Sciatic nerve (tissue), 2 donors: ENCODE data around the gene BTN2A1. TPM values are rescaled to one million over a fixed set of nuclear protein-coding genes. Genes with fewer than 3 reads are reported as not detected.
A peak's percentile ranks its signal among the peaks of the same experiment; 100 is the strongest.
"Not testable (repeated sequence)": the region's sequence is repeated elsewhere in the genome, so short reads cannot be mapped to it uniquely, and the experiment has no call there.

Experiments used
- ATAC-seq: fragments of 200-7000 bp; cut with Tn5 transposase; one replicate; pipeline ENCODE4 v1.9.1; 2020; ENCODE audit warnings: mild to moderate bottlenecking, moderate library complexity
- DNase-seq: peaks from one replicate; pipeline ENCODE4 v3.0.0-alpha.2; 2020; ENCODE audit warnings: low spot score
- intact Hi-C: fragments of 100-400 bp; cut with DNase I; formaldehyde crosslinking; loops from one replicate; pipeline ENCODE4 v1.14.2; 2022
- total RNA-seq: library from RNA; stranded (reverse); fragmentation: NEBNext Ultra II Directional; extraction: Animal tissue kit (Norgen Biotek cat#: 25700); gene quantifications from one replicate; pipeline ENCODE4 v1.2.1, GENCODE V29; 2021
- donor health status: DM: no; HTN: no; CAD: no.
- donor health status: DM: no; HTN: no; CAD: no.

The BTN2A1 gene
- total RNA-seq, 1 donor from 2014 or later = 29.1 TPM

DNA sequence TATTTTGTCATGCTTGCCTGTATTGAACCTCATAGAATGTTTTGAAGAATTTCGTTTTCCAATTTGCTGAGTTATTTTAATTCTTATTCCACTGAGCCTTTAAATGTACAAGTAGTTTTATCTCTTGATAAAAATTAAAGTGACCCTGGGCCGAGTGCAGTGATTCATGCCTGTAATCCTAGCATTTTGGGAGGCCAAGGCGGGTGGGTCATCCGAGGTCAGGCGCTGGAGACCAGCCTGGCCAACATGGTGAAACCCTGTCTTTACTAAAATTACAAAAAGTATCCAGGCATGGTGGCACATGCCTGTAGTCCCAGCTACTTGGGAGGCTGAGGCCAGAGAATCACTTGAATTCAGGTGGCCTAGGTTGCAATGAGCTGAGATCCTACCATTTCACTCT, 3.6 kb downstream of the BTN2A1 start:
- intact Hi-C loops = not testable (repeated sequence)

DNA sequence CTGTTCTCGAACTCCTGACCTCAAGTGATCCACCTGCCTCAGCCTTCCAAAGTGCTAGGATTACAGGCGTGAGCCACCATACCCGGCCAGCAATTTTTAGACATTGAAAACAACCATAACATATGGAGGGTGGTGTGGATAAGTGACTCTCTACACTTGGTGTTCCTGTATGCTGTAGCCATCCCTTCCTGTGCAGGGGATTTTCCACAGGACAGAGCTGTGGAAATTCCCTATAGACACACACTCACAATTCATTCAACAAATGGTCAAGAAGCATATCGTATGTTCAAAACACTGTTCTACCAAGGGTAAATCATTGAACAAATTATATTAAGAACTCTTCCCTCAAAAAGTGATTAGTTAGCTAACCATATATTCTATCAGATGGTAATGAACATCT, 6.3 kb downstream of the BTN2A1 start:
- no peak for DNase-seq
- intact Hi-C loops = no loop called here
- ATAC-seq = no peak

More for the DNA sequence above, 3.6 kb downstream of the BTN2A1 start:
- ATAC-seq, DNase-seq: not testable (repeated sequence)

DNA sequence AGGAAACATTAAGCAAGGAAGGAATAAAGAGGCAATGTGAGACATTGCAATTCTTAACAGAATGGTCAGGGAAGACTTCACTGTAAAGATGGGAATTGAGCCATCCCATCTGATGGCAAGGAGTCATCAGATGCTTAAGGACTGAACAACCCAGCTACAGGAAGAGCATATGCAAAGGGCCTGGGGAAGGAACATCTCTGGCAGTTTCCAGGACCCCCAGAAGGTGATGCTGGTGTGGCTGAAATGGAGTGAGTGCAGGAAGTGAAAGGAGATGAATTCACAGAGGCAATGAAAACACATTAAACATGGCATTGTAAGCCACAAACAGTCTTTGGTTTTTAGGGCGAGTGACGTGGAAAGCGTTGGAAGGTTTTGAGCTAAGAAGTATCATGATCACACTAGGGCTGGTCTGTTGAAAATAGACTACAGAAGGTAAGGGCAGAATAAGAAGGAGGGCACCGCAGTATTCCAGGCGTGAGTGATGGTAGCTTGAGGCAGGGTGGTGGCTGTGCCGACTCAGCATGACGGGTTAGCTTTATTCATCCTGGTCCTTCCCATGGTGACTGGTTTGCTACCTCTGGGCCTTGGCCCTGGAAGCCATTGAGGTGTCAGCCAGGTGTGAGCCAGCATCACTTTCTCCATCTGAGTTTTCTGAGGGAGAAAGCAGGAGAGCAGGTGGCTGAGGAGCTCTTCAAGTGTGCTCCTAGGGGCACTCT, 6.8 kb downstream of the BTN2A1 start:
- ATAC-seq (no peak), DNase-seq (no peak)
- intact Hi-C loops = no loop called here

DNA sequence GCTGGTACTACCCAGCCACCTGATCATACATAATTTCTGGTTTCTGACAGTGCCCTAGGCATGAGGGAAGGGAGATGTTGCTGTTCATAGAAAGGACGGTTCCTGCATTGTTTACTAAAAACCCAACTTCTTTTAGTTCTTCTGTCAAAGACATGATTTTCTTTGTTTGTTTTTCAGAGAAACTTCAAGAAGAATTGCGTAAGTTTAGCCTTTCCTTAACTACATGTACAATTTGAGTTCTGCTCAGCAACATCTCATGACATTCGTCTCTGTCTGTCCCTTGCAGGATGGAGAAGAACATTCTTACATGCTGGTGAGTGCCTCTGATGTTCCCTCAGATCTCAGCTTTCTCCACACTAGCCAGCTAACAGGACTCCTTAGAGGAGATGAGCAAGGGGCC, 8.0 kb downstream of the BTN2A1 start:
- DNase-seq (no peak), ATAC-seq (no peak)
- intact Hi-C loops = loop anchor here (2.0 kb wide), 1 partner anchor 45 kb away; no protein-coding TSS in a partner anchor

DNA sequence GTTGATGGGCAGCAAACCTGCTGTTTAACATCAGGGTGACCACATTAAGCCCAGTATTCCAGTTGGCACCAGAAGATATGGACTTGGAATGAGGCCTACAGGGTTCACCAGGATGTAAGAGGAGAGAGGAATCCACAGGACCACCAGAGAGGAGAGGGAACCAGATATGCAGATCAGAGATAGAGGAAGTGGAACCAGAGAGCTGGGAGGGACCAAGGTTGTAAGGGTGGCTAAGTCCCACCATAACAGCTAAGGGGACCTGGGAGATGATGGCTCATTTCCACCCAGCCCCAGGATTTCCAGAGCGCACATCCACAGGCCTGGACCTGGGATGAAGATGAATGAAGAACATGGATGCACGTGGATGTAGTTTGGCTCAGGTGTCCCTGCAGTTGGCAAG, 11.1 kb downstream of the BTN2A1 start:
- intact Hi-C loops = no loop called here
- DNase-seq = no peak
- ATAC-seq = no peak

DNA sequence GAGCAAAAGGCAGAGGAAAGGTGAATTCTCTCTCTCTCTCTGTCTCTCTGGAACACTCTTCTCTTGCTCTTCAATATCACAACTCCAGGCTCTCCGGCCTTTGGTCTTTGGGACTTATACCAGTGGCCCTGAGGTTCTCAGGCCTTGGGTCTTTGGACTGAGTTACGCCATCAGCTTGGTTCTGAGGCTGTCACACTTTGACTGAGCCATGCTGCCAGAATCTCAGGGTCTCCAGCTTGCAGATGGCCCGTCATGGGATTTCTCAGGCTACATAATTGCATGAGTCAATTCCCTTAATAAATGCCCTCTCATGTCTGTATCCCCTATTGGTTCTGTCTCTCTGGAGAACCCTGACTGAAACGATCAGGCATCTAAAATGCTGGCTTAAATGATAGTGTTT, 12.9 kb downstream of the BTN2A1 start:
- intact Hi-C loops = no loop called here
- DNase-seq (no peak), ATAC-seq (no peak)

DNA sequence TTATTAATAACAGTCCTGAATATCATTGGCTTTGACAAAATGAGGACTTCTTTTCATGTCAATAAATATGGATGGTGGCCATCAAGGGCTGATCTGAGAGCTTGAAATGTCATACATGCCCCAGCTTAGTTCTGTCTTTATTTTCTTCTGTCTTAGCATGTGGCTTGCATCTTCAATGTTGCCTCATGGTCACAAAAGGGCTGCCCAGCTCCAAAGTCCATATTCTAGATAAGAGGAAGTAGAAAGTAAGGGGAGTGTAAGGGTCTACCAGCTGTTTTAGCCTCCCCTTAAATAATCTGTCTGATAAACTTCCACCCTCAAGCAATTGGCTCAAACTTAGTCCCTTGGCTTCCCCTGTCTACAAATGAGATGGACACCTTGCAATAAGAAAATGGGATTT, 14.2 kb downstream of the BTN2A1 start:
- ATAC-seq (no peak), DNase-seq (no peak)
- intact Hi-C loops = no loop called here

DNA sequence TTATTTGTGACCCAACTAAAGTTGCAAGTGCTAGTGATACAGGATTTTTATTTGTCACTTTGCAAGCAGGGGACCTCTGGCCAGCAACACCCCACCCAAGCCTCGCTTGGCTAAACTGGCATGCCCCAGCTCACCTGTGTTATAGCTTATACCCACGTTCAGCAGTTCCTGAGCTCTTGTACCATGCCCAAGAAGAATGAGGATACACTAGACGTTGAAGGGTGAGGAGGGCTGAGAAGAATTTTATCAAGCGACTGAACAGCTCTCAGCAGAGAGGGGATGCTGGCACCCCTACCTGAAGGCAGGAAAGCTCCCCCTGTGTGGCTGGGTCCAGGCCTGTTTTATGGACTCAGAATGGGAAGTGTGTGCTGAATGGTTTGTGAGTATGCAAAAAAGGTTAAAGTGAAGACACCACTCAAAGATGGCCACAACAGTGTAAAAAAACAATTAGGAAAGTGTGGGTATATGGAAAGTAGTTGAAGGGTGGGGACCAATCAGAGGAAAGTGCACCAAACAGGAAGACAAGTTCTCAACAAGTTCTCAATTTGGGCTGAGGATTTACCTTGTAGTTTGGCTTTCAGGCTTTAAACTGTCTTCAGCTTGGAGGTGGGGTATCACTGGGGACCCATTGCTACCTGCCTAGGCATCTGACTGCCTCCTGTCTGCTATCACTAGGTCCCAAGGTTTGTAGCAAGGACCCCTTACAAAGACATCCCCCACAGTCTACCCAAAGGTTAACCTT, 15.0 kb downstream of the BTN2A1 start:
- DNase-seq (no peak), ATAC-seq (no peak)
- intact Hi-C loops = no loop called here

DNA sequence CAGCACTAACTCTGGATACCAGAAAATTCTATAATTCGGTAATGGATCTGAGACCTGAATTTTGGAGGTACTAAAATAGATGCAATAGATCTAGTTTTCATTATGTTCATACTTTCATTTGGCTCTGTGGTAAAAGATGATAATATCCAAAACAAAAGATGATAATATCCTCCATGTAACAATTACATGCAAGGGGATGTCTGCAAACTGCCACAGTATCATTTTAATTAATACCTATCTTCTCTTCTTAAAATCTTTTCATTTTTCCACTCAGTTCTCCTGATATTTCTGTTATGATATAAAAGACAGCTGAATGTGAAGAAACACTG, 15.6 kb downstream of the BTN2A1 start:
- DNase-seq (no peak), ATAC-seq (no peak)
- intact Hi-C loops = no loop called here

DNA sequence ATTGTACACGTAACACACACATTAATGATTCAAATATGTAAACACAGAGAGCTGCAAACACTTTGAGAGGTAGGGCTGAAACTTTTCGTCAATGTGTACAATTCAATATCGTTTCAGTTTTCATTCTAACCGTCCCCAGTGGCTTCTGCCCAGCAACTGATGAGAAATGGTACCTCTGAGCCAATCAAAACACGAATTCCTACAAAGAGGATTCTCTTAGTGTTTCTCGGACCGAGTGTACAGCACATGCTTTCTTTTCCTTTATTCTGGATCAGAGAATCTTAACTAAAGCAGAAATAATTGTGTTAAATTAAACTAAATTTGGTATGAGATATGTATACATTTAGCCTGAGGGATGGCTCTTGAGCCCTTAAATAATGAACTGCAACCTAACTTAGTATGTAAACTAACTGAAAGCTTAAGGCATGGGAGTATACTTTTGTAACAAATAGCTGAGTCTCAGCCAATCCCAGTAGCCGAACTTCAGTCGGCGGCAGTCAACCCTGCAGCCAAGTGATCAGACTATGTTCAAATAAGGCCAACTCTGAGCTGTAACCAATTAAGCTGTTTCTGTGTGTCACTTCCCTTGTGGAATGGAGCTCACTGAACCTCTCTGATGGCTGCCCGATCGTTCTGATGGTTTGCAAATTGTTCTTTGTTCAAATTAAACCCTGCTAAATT, 16.1 kb downstream of the BTN2A1 start:
- peak; percentile 97 for ATAC-seq
- DNase-seq = peak; percentile 83
- intact Hi-C loops = no loop called here

DNA sequence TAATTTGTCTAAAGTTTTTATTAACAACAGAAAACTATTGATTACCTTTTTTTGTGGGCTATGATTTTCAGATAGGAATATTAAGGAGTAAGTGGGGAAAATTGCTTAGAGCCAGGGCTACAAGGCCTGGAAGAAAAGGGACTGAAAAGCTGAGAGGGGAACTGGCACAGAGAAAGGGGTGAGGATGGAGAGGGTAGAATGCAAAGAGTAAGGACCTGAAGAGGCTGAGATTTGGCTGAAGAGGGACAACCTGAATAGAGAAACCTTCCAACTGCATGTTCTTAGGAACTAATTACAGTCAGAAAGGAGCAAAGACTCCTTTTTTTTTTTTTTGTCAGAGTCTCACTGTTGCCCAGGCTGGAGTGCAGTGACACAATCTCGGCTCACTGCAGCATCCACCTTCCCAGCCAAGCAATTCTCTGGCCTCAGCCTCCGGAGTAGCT, 16.7 kb downstream of the BTN2A1 start:
- intact Hi-C loops = no loop called here
- no peak for DNase-seq
- peak; percentile 20 for ATAC-seq

DNA sequence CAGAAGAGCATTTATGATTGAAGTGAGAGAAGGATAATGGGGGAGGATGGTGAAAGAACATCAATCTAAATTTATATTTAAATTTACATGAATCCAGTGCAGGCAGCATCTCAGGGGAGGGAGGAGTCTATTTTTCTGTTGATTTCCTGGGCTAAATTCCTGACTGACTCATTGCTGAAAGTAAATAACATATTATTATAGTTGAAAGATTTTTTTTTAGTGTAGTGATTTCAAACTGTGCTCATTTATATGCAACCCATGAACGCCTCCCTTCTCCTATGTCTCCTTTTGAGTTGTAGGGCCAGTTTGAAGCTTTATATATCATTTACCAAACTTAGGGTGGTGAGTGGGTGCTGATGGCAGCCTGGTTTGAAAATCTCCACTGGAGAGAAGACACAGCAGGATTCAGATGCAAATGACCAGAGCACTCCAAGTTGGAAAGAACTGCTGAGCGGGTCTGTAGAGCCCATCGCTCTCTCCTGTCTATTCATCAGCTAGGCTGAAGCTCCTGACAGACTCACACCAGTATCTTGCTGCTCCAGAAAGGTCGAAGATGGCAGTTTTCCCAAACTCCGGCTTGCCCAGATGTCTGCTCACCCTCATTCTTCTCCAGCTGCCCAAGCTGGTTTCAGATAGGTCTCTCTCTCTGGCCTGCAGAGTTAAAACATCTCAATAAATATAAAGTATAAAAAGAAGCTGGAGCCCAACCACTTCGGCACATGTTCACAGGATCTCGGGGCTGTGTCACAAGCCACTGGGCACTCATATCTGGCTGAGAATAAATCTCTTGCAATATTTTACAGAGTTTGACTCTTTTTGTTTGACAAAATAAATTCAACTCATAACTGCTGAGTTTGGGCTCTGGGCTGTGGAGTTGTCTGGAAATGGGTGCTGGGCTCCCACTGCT, 18.3 kb downstream of the BTN2A1 start:
- DNase-seq (no peak), ATAC-seq (no peak)
- intact Hi-C loops = no loop called here

DNA sequence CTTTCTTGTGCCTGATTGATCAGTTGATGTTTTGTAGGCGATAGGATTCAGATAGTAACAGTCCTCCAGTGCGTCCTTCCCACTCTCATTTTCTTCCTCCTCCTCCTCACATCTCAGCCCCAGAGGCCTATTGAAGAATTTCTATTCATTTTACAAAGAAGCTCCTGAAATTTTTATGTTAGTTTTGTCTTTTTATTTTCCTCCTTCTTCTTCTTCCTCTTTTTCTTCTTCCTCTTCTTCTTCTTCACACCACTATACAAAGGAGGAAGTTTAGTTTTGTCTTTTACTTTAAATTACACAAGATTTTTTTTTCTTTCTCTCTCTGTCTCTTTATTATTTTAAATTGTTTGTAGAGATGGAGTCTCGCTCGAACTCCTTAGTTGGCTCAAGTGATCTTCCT, 19.1 kb downstream of the BTN2A1 start:
- intact Hi-C loops = no loop called here
- ATAC-seq (no peak), DNase-seq (no peak)

DNA sequence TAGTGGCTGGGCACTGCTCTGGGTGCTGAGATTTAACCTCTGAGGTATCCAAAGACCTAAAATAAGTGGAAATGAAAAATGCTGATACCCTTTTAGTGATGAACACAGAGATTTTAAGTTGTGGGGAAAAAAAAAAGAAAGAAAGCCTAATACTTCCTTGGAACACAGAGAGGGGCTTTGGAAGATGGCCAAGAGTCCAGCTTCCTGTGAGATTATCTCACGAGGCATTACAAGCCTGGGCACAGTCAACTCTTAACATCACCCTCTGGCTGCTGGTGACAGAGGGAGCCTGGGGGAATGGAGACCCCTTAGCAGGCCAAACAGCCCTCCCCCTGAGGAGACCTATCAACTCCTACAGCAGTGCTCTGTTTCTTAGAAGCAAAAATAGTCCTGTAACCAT, 19.7 kb downstream of the BTN2A1 start:
- DNase-seq (no peak), ATAC-seq (no peak)
- intact Hi-C loops = no loop called here

DNA sequence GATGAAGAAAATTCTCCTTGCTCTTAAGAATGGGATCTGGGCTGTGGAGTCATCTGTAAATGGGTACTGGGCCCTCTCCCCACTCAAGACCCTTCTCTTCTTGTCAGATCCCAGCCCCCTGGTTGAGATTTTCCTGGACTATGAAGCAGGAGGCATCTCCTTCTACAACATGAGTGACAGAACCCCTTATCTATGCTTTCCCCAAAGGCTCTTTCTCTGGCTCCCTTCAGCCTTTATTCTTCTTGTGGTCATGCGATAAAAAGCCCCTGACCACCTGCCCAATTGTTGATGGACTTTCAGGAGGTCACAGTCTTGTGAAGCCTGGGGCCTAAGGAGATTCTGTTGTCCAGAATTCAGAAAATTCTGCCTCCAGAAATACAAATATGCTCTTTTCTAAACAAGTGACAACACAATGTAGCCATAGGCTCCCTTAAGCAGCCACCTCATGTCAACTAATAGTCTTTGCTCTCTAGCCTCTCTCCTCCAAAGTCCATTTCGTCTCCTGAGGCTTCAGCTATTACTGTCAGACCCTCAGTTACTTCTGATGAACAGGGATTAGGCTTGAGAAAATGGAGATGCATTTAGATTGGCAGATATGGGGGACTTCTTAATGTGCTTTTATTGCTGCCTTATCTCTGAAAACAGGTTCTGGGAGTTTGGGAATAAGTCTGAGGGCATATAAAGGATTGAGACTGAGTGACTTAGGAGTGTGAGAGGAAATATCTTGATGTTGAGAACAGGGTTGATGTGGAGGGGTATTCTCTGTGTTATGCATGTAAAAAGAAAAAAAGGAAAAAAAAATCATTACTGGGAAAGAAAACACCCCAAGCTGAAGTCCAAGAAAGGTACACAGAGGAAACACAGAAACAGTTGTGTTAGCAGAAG, 20.6 kb downstream of the BTN2A1 start:
- ATAC-seq = no peak
- intact Hi-C loops = no loop called here
- no peak for DNase-seq

DNA sequence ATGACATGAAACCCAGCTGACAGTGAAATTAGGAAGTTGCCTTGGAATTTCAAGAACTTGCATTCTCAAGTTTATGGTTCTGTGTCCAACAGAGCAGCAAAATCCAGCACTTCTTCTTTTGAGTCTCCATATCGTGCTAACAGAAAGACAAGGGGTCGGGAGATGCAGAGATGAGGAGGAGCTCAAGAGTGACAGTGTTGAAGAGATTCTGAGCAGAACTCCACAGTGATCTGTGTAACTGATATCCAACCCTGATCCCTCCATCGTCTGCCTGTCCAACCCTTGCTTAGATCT, 21.2 kb downstream of the BTN2A1 start:
- intact Hi-C loops = no loop called here
- DNase-seq = no peak
- ATAC-seq = no peak

DNA sequence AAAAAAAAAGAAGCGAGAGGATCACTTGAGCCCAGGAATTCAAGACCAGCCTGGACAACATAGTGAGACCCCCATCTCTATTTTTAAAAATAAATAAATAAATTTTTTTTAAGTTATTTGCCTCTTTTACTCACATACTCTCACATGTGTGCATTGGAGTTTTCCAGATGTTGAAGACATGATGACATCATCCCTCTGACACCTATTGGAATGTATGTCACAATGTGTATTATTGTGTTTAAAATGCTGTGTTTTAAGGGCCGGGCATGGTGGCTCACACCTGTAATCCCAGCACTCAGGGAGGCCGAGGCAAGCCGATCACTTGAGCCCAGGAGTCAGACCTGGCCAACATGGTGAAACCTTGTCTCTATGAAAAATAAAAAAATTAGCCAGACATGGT, 24.6 kb downstream of the BTN2A1 start:
- ATAC-seq = no peak
- no peak for DNase-seq
- intact Hi-C loops = no loop called here

DNA sequence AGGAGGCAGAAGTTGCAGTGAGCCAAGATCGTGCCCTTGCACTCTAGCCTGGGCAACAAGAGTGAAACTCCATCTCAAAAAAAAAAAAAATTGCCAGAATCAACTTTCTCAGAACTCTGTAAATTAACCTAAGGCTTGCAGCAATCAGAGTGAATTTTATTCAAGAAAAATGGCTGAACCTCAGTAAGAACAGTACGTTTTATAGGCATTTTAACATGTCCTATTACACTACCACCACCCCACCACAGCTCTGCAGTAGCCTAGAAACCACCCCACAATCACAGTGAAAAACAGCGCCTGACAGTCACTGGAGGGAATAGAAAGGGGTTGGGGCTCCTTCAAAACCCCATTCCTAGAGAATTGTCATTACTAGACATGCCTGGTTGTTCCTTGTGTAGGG, 26.0 kb downstream of the BTN2A1 start:
- intact Hi-C loops = no loop called here
- DNase-seq = no peak
- ATAC-seq = no peak

DNA sequence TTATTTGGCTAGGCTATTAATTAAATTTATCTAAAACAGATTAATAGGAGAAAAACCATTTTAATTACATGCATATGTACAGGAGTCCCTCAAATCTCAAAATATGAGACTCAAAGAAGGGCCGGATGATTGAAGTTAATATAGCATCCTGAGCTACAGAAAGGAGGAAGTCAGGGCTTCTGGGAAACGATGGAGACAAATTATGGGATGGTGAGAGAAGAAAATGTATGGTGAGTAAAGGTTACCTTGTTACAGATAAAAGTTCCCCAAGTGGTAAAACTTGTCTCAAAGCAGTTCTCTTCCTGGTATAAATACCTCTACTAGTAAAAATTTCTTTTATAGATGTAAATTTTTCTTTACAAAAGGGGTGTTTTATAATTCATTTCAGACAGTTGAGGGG, 26.4 kb downstream of the BTN2A1 start:
- DNase-seq (no peak), ATAC-seq (no peak)
- intact Hi-C loops = no loop called here
